A549 (cell line): Measurements from ENCODE around the gene CHKA. TPM values are rescaled to one million over a fixed set of nuclear protein-coding genes. Genes with fewer than 3 reads are reported as not detected.

ENCODE experiments used
- ATAC-seq, 2 experiments: fragments of 200-7000 bp in 1 of 2; fragments of >200 bp in 1 of 2; cut with Nextera tagmentation in 1 of 2; cut with Tn5 transposase in 1 of 2; 3 replicates each; pipeline versions ENCODE4 v1.8.0 to v1.9.1; 2018 to 2020; ENCODE audit warnings: mild to moderate bottlenecking in 1 of 2, moderate library complexity in 1 of 2
- CTCF ChIA-PET: fragments of 300-600 bp; sonication (Branson Sonifier 250); formaldehyde crosslinking; extraction: SDS; loops from one replicate; lab custom pipeline; 2021; ENCODE audit warnings: antibody characterized with exemption, inconsistent platforms; lab: Yijun Ruan, JAX
- POLR2A ChIA-PET: fragments of 350-600 bp; formaldehyde crosslinking; extraction: SDS; loops from one replicate; lab custom pipeline; 2021; ENCODE audit warnings: antibody characterized with exemption, inconsistent platforms; lab: Yijun Ruan, JAX
- DNase-seq, 2 experiments: peaks; one replicate each; pipeline versions ENCODE4 v3.0.0 to v3.0.0-alpha.2; 2011 to 2016; ENCODE audit warnings: low read depth in 1 of 2, low spot score in 1 of 2
- FAIRE-seq: peaks from 2 replicates; lab custom pipeline; 2011; peaks lifted over from hg19 to GRCh38; lab: Jason Lieb, UNC
- H3K27ac ChIP-seq, 2 experiments: fragments of >200 bp; sonication (Bioruptor Twin); formaldehyde crosslinking; 3 replicates each; pipeline ENCODE4 v1.5.1; 2016 to 2017
- H3K4me1 ChIP-seq: fragments of >200 bp; sonication (Bioruptor Twin); formaldehyde crosslinking; 3 replicates; pipeline ENCODE4 v1.6.1; 2016
- H3K4me2 ChIP-seq: fragments of >200 bp; sonication (Bioruptor Twin); formaldehyde crosslinking; 3 replicates; pipeline ENCODE4 v1.6.1; 2016
- H3K4me3 ChIP-seq: fragments of >200 bp; sonication (Bioruptor Twin); formaldehyde crosslinking; 3 replicates; pipeline ENCODE4 v1.5.1; 2016
- H3K9me3 ChIP-seq: fragments of >200 bp; sonication (Bioruptor Twin); formaldehyde crosslinking; 3 replicates; pipeline ENCODE4 v1.6.1; 2016
- BHLHE40 ChIP-seq: IDR thresholded peaks from 2 replicates; pipeline ENCODE4 v1.6.1; 2012; ENCODE audit warnings: low read depth, low read length, inconsistent platforms
- EHF ChIP-seq: fragments of 250-450 bp; sonication (Bioruptor Pico); IDR thresholded peaks from 2 replicates; pipeline ENCODE4 v1.5.0; 2020; ENCODE audit warnings: mild to moderate bottlenecking
- ESRRA ChIP-seq: fragments of 150-350 bp; IDR thresholded peaks from 2 replicates; pipeline ENCODE4 v1.6.1; 2014; ENCODE audit warnings: mild to moderate bottlenecking, low read length, borderline replicate concordance
- FOSB ChIP-seq: fragments of 250-450 bp; sonication (Bioruptor Pico); IDR thresholded peaks from 2 replicates; pipeline ENCODE4 v1.5.0; 2020; ENCODE audit warnings: mild to moderate bottlenecking, moderate library complexity
- FOSL2 ChIP-seq, 2 experiments: fragments of 450-650 bp in 1 of 2; fragments of >200 bp in 1 of 2; sonication (Bioruptor Twin) in 1 of 2; formaldehyde crosslinking; IDR thresholded peaks; 2 replicates each; pipeline versions ENCODE4 v1.5.0 to v1.6.1; 2016 to 2020; ENCODE audit warnings: mild to moderate bottlenecking in 1 of 2, moderate library complexity in 1 of 2
- FOXS1 ChIP-seq: fragments of 250-450 bp; sonication (Bioruptor Pico); IDR thresholded peaks from 2 replicates; pipeline ENCODE4 v1.5.0; 2020; ENCODE audit warnings: mild to moderate bottlenecking, moderate library complexity
- GATA3 ChIP-seq: IDR thresholded peaks from 2 replicates; pipeline ENCODE4 v1.6.1; 2012; ENCODE audit warnings: borderline replicate concordance
- HDAC2 ChIP-seq: fragments of 200-600 bp; sonication (generic); IDR thresholded peaks from 2 replicates; pipeline ENCODE4 v1.6.1; 2016
- HES2 ChIP-seq: fragments of >200 bp; sonication (Bioruptor Twin); formaldehyde crosslinking; IDR thresholded peaks from 2 replicates; pipeline ENCODE4 v1.6.1; 2016
- HEYL ChIP-seq: fragments of 250-450 bp; sonication (Bioruptor Pico); IDR thresholded peaks from 2 replicates; pipeline ENCODE4 v1.8.0; 2021; ENCODE audit warnings: mild to moderate bottlenecking, moderate library complexity
- HOXA7 ChIP-seq: fragments of 250-450 bp; sonication (Bioruptor Pico); IDR thresholded peaks from 2 replicates; pipeline ENCODE4 v1.5.0; 2020; ENCODE audit warnings: mild to moderate bottlenecking, moderate library complexity
- HOXB13 ChIP-seq: fragments of 250-450 bp; sonication (Bioruptor Pico); IDR thresholded peaks from 2 replicates; pipeline ENCODE4 v1.5.0; 2020; ENCODE audit warnings: low read depth, mild to moderate bottlenecking, moderate library complexity
- HOXB5 ChIP-seq: fragments of 250-450 bp; sonication (Bioruptor Pico); IDR thresholded peaks from 2 replicates; pipeline ENCODE4 v1.5.0; 2020; ENCODE audit warnings: mild to moderate bottlenecking, moderate library complexity
- JUN ChIP-seq, 2 experiments: fragments of >200 bp; sonication (Bioruptor Twin); formaldehyde crosslinking; IDR thresholded peaks; 2 replicates in 1 of 2; 3 replicates in 1 of 2; pipeline ENCODE4 v1.6.1; 2016 to 2017
- JUNB ChIP-seq: fragments of >200 bp; sonication (Bioruptor Twin); formaldehyde crosslinking; IDR thresholded peaks from 2 replicates; pipeline ENCODE4 v1.6.1; 2016
- KDM1A ChIP-seq: fragments of 200-600 bp; sonication (generic); IDR thresholded peaks from 2 replicates; pipeline ENCODE4 v1.6.1; 2016; ENCODE audit warnings: low read depth, mild to moderate bottlenecking
- MAZ ChIP-seq: fragments of 150-350 bp; IDR thresholded peaks from 2 replicates; pipeline ENCODE4 v1.6.1; 2014; ENCODE audit warnings: antibody characterized with exemption, low read depth, low read length, borderline replicate concordance
- MYC ChIP-seq: IDR thresholded peaks from 2 replicates; pipeline ENCODE4 v1.6.1; 2012; ENCODE audit warnings: mild to moderate bottlenecking, inconsistent platforms, low read length, improper control_type of control experiment, borderline replicate concordance
- NPAS2 ChIP-seq: fragments of 250-450 bp; sonication (Bioruptor Pico); IDR thresholded peaks from 2 replicates; pipeline ENCODE4 v1.8.0; 2022; ENCODE audit warnings: mild to moderate bottlenecking, moderate library complexity, borderline replicate concordance
- PBX3 ChIP-seq: IDR thresholded peaks from 2 replicates; pipeline ENCODE4 v1.6.1; 2012
- PHF8 ChIP-seq: fragments of 200-600 bp; sonication (generic); IDR thresholded peaks from 2 replicates; pipeline ENCODE4 v1.6.1; 2016; ENCODE audit warnings: low read depth, mild to moderate bottlenecking, antibody characterized with exemption, moderate library complexity, borderline replicate concordance
- POLR2A ChIP-seq: IDR thresholded peaks from 2 replicates; pipeline ENCODE4 v1.6.1; 2012; ENCODE audit warnings: mild to moderate bottlenecking, low read length
- POLR2AphosphoS2 ChIP-seq: conservative IDR thresholded peaks from 2 replicates; pipeline ENCODE4 v1.6.1; 2012; ENCODE audit warnings: low read length, improper control_type of control experiment, inconsistent platforms
- RAD21 ChIP-seq, 2 experiments: fragments of >200 bp in 1 of 2; sonication (Bioruptor Twin) in 1 of 2; formaldehyde crosslinking in 1 of 2; IDR thresholded peaks in 1 of 2; conservative IDR thresholded peaks in 1 of 2; 2 replicates in 1 of 2; 3 replicates in 1 of 2; pipeline ENCODE4 v1.6.1; 2012 to 2018; ENCODE audit warnings: inconsistent platforms in 1 of 2
- RARB ChIP-seq: fragments of 250-450 bp; sonication (Bioruptor Pico); IDR thresholded peaks from 2 replicates; pipeline ENCODE4 v1.8.0; 2021; ENCODE audit warnings: mild to moderate bottlenecking, moderate library complexity
- RCOR1 ChIP-seq: fragments of 150-350 bp; IDR thresholded peaks from 2 replicates; pipeline ENCODE4 v1.6.1; 2014; ENCODE audit warnings: antibody characterized with exemption, low read length, low read depth
- REST ChIP-seq: fragments of 200-600 bp; sonication (generic); IDR thresholded peaks from 2 replicates; pipeline ENCODE4 v1.6.1; 2016; ENCODE audit warnings: antibody characterized with exemption, mild to moderate bottlenecking, moderate library complexity
- TFCP2L1 ChIP-seq: fragments of 250-450 bp; sonication (Bioruptor Pico); IDR thresholded peaks from 2 replicates; pipeline ENCODE4 v1.5.0; 2021; ENCODE audit warnings: mild to moderate bottlenecking
- TP53 ChIP-seq: fragments of 250-450 bp; sonication (Bioruptor Pico); IDR thresholded peaks from 2 replicates; pipeline ENCODE4 v1.5.0; 2021; ENCODE audit warnings: mild to moderate bottlenecking, moderate library complexity
- ZFP36 ChIP-seq: fragments of 450-650 bp; IDR thresholded peaks from 2 replicates; pipeline ENCODE4 v1.6.1; 2014; ENCODE audit warnings: borderline replicate concordance; ENCODE audit not compliant: partially characterized antibody
- ZNF302 ChIP-seq: fragments of 250-450 bp; sonication (Bioruptor Pico); IDR thresholded peaks from 2 replicates; pipeline ENCODE4 v1.9.0; 2021; ENCODE audit warnings: inconsistent platforms, mild to moderate bottlenecking, moderate library complexity
- ZSCAN20 ChIP-seq: fragments of 250-450 bp; sonication (Bioruptor Pico); IDR thresholded peaks from 2 replicates; pipeline ENCODE4 v1.8.0; 2022; ENCODE audit warnings: mild to moderate bottlenecking, moderate library complexity
- WGBS: methylation state at CpG from one replicate; pipeline ENCODE4 v1.1.6; 2017; ENCODE audit errors: missing lambda C conversion rate; 5-methylcytosine and 5-hydroxymethylcytosine counted together
- polyA plus RNA-seq, 4 experiments: library from polyadenylated mRNA; depleted of rRNA in 3 of 4; stranded (reverse); fragments of >200 nt; fragmentation: RNase III in 1 of 4; extraction: RNeasy Plus Mini Kit Qiagen cat#74134 plus additional on column Dnase treatment in 1 of 4; gene quantifications; 2 replicates in 3 of 4; 3 replicates in 1 of 4; pipeline ENCODE4 v1.2.3, GENCODE V29; 2011 to 2017
- TF ChIP-seq, protein P1 (sequence below): IDR thresholded peaks from 2 replicates; pipeline ENCODE4 v1.6.1; 2012; ENCODE audit warnings: low read depth, borderline replicate concordance

Gene CHKA
- polyA plus RNA-seq, 2 of the 4 experiments (the other 2 are of a cell fraction), result 14.2 to 21.7 TPM

GRCh38 chr11:68014157-68014946 lies 106.8 kb downstream of the CHKA start (continued):
- TF ChIP-seq HOXA7 (CRISPR knock-in tag) (peak; percentile 96), GATA3 (peak; percentile 94), BHLHE40 (no peak), POLR2A (no peak), PHF8 (no peak), JUN (IDR thresholded peaks at IDR 0.05) (peak; percentile 96 to 97), RCOR1 (0 out of 2 replicates have a peak, but pooled peaks have one; percentile 88), PBX3 (peak; percentile 72; the same call in 1 of the 2 replicates), RAD21 (conservative IDR thresholded peaks at IDR 0.05 in 1 of 2, IDR thresholded peaks at IDR 0.05 in 1 of 2) (peak in 1 of 2 experiments; percentile 5; a peak in 2 of 5 replicates), TP53 (no peak), HDAC2 (no peak), FOSL2 (IDR thresholded peaks at IDR 0.05) (peak; percentile 86), FOSL2 (CRISPR knock-in tag; IDR thresholded peaks at IDR 0.05) (peak; percentile 97), FOXS1 (CRISPR knock-in tag) (peak; percentile 77), JUNB (peak; percentile 77)

- peak overlapping the region; percentile 8; the same call in 1 of the 3 replicates for H3K4me3 ChIP-seq
- no peak for DNase-seq
- H3K9me3 ChIP-seq, result no peaks in the 10 kb centered on the region
- H3K27ac ChIP-seq, result peak overlapping the region; percentile 99 to 100
- ChIA-PET POLR2A (interaction anchor here (0.8 to 3.8 kb wide), 10 partner anchors 8 to 29 kb away, joined by 3 to 37 read pairs (median 6); partner anchors contain the start of genes NDUFS8 and UNC93B1), CTCF (interaction anchor here (0.9 to 3.9 kb wide), 7 partner anchors 8 to 195 kb away, joined by 3 to 23 read pairs (median 4); partner anchors contain the start of gene UNC93B1)
- ATAC-seq, result peak; percentile 2 to 3
- H3K4me1 ChIP-seq, result peaks cover 83% of the 10 kb centered on the region
- FAIRE-seq, result no peak
- WGBS, result 15% methylated on average over 9 of the region's 14 CpGs
- H3K4me2 ChIP-seq, result peak overlapping the region; percentile 96
- TF ChIP-seq HOXB5 (CRISPR knock-in tag), result peak; percentile 52
- 0 out of 2 replicates have a peak, but pooled peaks have one; percentile 1 for TF ChIP-seq MYC
- peak; percentile 81 for TF ChIP-seq HDAC2
- TF ChIP-seq ZFP36, result peak; percentile 65
- TF ChIP-seq HEYL (CRISPR knock-in tag), result peak; percentile 64; the same call in 1 of the 2 replicates
- peak; percentile 82 for TF ChIP-seq EHF (CRISPR knock-in tag)
- TF ChIP-seq MAZ, result no peak
- TF ChIP-seq POLR2A, result peak; percentile 16; the same call in 1 of the 2 replicates
- TF ChIP-seq TFCP2L1 (CRISPR knock-in tag), result peak; percentile 71; the same call in 1 of the 2 replicates
- TF ChIP-seq ZNF302 (CRISPR knock-in tag), result peak; percentile 75
- TF ChIP-seq POLR2AphosphoS2, result no peak; the same call in 1 of the 2 replicates
- TF ChIP-seq TP53, result no peak; the same call in 1 of the 2 replicates
- TF ChIP-seq FOSB (CRISPR knock-in tag), result peak; percentile 81
- TF ChIP-seq, protein P1, sequence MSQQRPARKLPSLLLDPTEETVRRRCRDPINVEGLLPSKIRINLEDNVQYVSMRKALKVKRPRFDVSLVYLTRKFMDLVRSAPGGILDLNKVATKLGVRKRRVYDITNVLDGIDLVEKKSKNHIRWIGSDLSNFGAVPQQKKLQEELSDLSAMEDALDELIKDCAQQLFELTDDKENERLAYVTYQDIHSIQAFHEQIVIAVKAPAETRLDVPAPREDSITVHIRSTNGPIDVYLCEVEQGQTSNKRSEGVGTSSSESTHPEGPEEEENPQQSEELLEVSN, result no peak
- TF ChIP-seq RAD21 (conservative IDR thresholded peaks at IDR 0.05 in 1 of 2, IDR thresholded peaks at IDR 0.05 in 1 of 2), result no peak
- no peak for TF ChIP-seq REST
- peak; percentile 94 for TF ChIP-seq HOXB13
- TF ChIP-seq KDM1A, result peak; percentile 99
- TF ChIP-seq NPAS2 (CRISPR knock-in tag), result peak; percentile 54; the same call in 1 of the 2 replicates
- TF ChIP-seq HES2, result no peak
- TF ChIP-seq ZSCAN20, result 0 out of 2 replicates have a peak, but pooled peaks have one; percentile 55
- TF ChIP-seq RARB (CRISPR knock-in tag), result 0 out of 2 replicates have a peak, but pooled peaks have one; percentile 22
- TF ChIP-seq ESRRA, result peak; percentile 24; the same call in 1 of the 2 replicates
Measured at GRCh38 chr11:68013611-68014156, 107.5 kb downstream of the CHKA start.
